Ascending aorta (tissue), 2 donors: ENCODE results near the gene SIPA1. TPM values are rescaled to one million over a fixed set of nuclear protein-coding genes. Genes with fewer than 3 reads are reported as not detected.

Source experiments
- DNase-seq, 2 donors: peaks; one replicate each; pipeline ENCODE4 v3.0.0-alpha.2; 2019; ENCODE audit warnings: low spot score in 2 of 2
- H3K27ac ChIP-seq, 2 donors: fragments of 200-600 bp; sonication (generic); one replicate each; pipeline ENCODE4 v1.5.1; 2016 to 2017; ENCODE audit warnings: mild to moderate bottlenecking in 1 of 2
- H3K27me3 ChIP-seq: fragments of 200-600 bp; sonication (generic); one replicate; pipeline ENCODE4 v1.5.1; 2017
- H3K36me3 ChIP-seq, 2 donors: fragments of 200-600 bp; sonication (generic); one replicate each; pipeline ENCODE4 v1.5.1; 2016
- H3K4me1 ChIP-seq, 2 donors: fragments of 200-600 bp; sonication (generic); one replicate each; pipeline ENCODE4 v1.5.1; 2016 to 2017; ENCODE audit warnings: mild to moderate bottlenecking in 1 of 2
- H3K4me3 ChIP-seq, 2 donors: fragments of 200-600 bp; sonication (generic); one replicate each; pipeline ENCODE4 v1.5.1; 2016 to 2017; ENCODE audit warnings: mild to moderate bottlenecking in 1 of 2
- H3K9me3 ChIP-seq, 2 donors: fragments of 200-600 bp; sonication (generic); one replicate each; pipeline ENCODE4 v1.5.1; 2016
- intact Hi-C: fragments of 100-400 bp; cut with DNase I; formaldehyde crosslinking; loops from one replicate; pipeline ENCODE4 v1.15.1; 2023
- total RNA-seq: library from RNA; depleted of rRNA; stranded (reverse); fragments of >200 nt; gene quantifications from one replicate; pipeline ENCODE4 v1.1.0, GENCODE V29; 2016
- TF ChIP-seq, protein P1 (sequence below), 3 experiments: fragments of 200-600 bp in 2 of 3; fragments of 450-650 bp in 1 of 3; sonication (generic) in 2 of 3; IDR thresholded peaks; one replicate each; pipeline ENCODE4 v1.5.1; 2016 to 2019; ENCODE audit warnings: antibody characterized with exemption in 3 of 3, mild to moderate bottlenecking in 1 of 3, moderate library complexity in 1 of 3

Gene SIPA1
- total RNA-seq, 1 donor from 2014 or later, result 145 TPM

DNA sequence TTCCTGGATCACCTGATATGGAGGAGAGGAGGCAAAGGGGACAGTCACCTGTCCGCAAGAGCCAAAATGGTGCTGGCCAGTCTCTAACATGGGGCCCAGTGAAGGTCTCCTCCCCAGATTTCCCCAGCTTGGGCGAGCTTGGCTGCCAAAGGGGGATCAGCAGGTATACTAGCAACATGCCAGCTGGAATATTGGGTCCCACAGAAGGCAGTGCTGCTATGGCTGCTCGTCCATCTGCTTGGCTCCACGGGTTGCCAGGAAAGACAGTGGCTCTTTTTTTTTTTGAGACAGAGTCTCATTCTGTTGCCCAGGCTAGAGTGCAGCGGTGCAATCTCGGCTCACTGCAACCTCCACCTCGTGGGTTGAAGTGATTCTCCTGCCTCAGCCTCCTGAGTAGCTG lies 61.4 kb downstream of the SIPA1 start:
- Histone ChIP-seq H3K4me3 (no peak overlapping the region), H3K36me3 (no peaks in the 10 kb centered on the region), H3K4me1 (no peaks in the 10 kb centered on the region), H3K9me3 (no peaks in the 10 kb centered on the region), H3K27me3 (no peaks in the 10 kb centered on the region), H3K27ac (no peak overlapping the region)
- intact Hi-C loops, result no loop called here
- TF ChIP-seq, protein P1, sequence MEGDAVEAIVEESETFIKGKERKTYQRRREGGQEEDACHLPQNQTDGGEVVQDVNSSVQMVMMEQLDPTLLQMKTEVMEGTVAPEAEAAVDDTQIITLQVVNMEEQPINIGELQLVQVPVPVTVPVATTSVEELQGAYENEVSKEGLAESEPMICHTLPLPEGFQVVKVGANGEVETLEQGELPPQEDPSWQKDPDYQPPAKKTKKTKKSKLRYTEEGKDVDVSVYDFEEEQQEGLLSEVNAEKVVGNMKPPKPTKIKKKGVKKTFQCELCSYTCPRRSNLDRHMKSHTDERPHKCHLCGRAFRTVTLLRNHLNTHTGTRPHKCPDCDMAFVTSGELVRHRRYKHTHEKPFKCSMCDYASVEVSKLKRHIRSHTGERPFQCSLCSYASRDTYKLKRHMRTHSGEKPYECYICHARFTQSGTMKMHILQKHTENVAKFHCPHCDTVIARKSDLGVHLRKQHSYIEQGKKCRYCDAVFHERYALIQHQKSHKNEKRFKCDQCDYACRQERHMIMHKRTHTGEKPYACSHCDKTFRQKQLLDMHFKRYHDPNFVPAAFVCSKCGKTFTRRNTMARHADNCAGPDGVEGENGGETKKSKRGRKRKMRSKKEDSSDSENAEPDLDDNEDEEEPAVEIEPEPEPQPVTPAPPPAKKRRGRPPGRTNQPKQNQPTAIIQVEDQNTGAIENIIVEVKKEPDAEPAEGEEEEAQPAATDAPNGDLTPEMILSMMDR (IDR thresholded peaks at IDR 0.05), result no peak
- no peak for DNase-seq

DNA sequence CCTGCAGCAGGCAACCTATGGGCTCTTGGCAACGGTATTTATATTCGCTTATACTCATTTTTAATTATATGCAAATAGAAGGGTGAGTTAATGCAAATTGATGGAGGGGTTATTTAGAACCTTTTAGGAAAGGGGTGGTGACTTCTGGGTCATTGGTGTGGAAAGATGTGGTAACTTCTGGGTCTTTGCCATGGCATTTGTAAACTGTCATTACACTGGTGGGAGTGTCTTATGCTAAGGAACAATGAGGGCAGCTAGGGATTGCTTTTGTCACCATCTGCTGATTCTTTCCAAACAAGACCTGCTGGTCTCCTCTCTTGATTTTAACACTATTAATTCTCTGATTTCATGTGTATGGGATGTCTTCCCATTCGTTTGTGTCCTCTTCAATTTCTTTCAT lies 62.5 kb downstream of the SIPA1 start:
- intact Hi-C loops, result no loop called here
- Histone ChIP-seq H3K36me3 (no peaks in the 10 kb centered on the region), H3K9me3 (no peaks in the 10 kb centered on the region), H3K27ac (no peak overlapping the region), H3K27me3 (no peaks in the 10 kb centered on the region), H3K4me1 (no peaks in the 10 kb centered on the region), H3K4me3 (no peak overlapping the region)
- TF ChIP-seq, protein P1 (IDR thresholded peaks at IDR 0.05), result no peak
- DNase-seq, result no peak

Other genes starting within 250 kb of the SIPA1 start
- 180 TPM for gene NEAT1, start 215.3 kb upstream of the SIPA1 start, total RNA-seq
- 8,553 TPM for gene MALAT1, start 139.1 kb upstream of the SIPA1 start, total RNA-seq
- 220 TPM for gene SCYL1, start 113.0 kb upstream of the SIPA1 start, total RNA-seq
- gene LTBP3, start 79.7 kb upstream of the SIPA1 start, total RNA-seq, result 702 TPM
- gene ZNRD2, start 67.6 kb upstream of the SIPA1 start, total RNA-seq, result 157 TPM
- 104 TPM for gene FAM89B, start 65.6 kb upstream of the SIPA1 start, total RNA-seq
- 418 TPM for gene EHBP1L1, start 62.0 kb upstream of the SIPA1 start, total RNA-seq
- not detected for gene KCNK7, start 42.3 kb upstream of the SIPA1 start, total RNA-seq
- gene MAP3K11, start 23.9 kb upstream of the SIPA1 start, total RNA-seq, result 121 TPM
- gene PCNX3, start 22.3 kb upstream of the SIPA1 start, total RNA-seq, result 181 TPM
- 115 TPM for gene RELA, start 24.8 kb downstream of the SIPA1 start, total RNA-seq
- gene KAT5, start 74.2 kb downstream of the SIPA1 start, total RNA-seq, result 31.0 TPM
- gene RNASEH2C, start 82.7 kb downstream of the SIPA1 start, total RNA-seq, result 155 TPM
- 31.8 TPM for gene AP5B1, start 142.9 kb downstream of the SIPA1 start, total RNA-seq
- not detected for gene OVOL1, start 149.0 kb downstream of the SIPA1 start, total RNA-seq
- not detected for gene SNX32, start 195.9 kb downstream of the SIPA1 start, total RNA-seq
- 974 TPM for gene CFL1, start 220.1 kb downstream of the SIPA1 start, total RNA-seq
- gene MUS81, start 222.3 kb downstream of the SIPA1 start, total RNA-seq, result 45.0 TPM
- gene EFEMP2, start 234.7 kb downstream of the SIPA1 start, total RNA-seq, result 92.8 TPM
- gene CTSW, start 241.7 kb downstream of the SIPA1 start, total RNA-seq, result not detected